ENCODE data around the gene MADD.

DNA sequence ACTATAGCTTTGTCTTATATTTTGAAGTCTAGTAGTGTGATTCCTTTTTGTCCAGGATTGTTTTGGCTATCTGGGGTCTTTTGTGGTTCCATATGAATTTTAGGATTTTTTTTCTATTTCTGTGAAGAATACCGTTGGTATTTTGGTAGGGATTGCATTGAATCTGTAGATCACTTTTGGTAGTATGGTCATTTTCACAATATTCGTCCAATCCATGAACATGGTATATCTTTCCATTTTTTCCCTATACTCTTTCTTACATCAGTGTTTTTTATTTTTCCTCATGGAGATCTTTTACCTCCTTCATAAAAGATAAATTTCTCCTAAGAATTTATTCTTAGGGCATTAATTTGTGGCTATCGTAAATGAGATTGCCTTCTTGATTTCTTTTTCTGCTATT is 29.1 kb downstream of the MADD start:
- no peak for TF ChIP-seq CTCF (IDR thresholded peaks at IDR 0.05)
- no peak for TF ChIP-seq POLR2A (IDR thresholded peaks at IDR 0.05)

Measured in right lobe of liver (tissue), 4 donors.